Lung (tissue), 12 donors: ENCODE measurements around the gene LTB4R. TPM values are rescaled to one million over a fixed set of nuclear protein-coding genes. Genes with fewer than 3 reads are reported as not detected.

Source experiments
- ATAC-seq: fragments of 200-7000 bp; cut with Tn5 transposase; one replicate; pipeline ENCODE4 v1.9.1; 2020; ENCODE audit warnings: moderate number of reproducible peaks; ENCODE audit not compliant: insufficient read depth, low FRiP score
- DNase-seq, 3 donors: peaks; one replicate each; pipeline ENCODE4 v3.0.0-alpha.2; 2013 to 2017
- H3K27ac ChIP-seq, 2 donors: one replicate each; pipeline ENCODE4 v1.5.1; 2013; ENCODE audit warnings: mild to moderate bottlenecking in 2 of 2, moderate library complexity in 2 of 2, control low read depth in 1 of 2, inconsistent platforms in 1 of 2, low read depth in 1 of 2, low read length in 1 of 2
- H3K27me3 ChIP-seq, 3 donors: one replicate each; pipeline ENCODE4 v1.5.1; 2013; ENCODE audit warnings: low read length in 2 of 3; ENCODE audit not compliant: control insufficient read depth in 3 of 3, insufficient read depth in 3 of 3
- H3K36me3 ChIP-seq, 4 donors: one replicate each; pipeline ENCODE4 v1.5.1; 2013; ENCODE audit warnings: low read length in 4 of 4, mild to moderate bottlenecking in 1 of 4, moderate library complexity in 1 of 4; ENCODE audit not compliant: control insufficient read depth in 4 of 4, insufficient read depth in 4 of 4
- H3K4me1 ChIP-seq, 5 donors: one replicate each; pipeline ENCODE4 v1.5.1; 2013; ENCODE audit warnings: low read length in 5 of 5, mild to moderate bottlenecking in 2 of 5, moderate library complexity in 1 of 5; ENCODE audit not compliant: control insufficient read depth in 5 of 5, insufficient read depth in 5 of 5
- H3K4me3 ChIP-seq: one replicate; pipeline ENCODE4 v1.5.1; 2013; ENCODE audit warnings: mild to moderate bottlenecking, control low read depth, moderate library complexity
- H3K9ac ChIP-seq, 2 donors: one replicate each; pipeline ENCODE4 v1.5.1; 2013; ENCODE audit warnings: low read length in 2 of 2, control low read depth in 1 of 2; ENCODE audit not compliant: insufficient read depth in 1 of 2
- H3K9me3 ChIP-seq, 4 donors: one replicate each; pipeline ENCODE4 v1.5.1; 2013; ENCODE audit warnings: low read length in 3 of 4, mild to moderate bottlenecking in 1 of 4, moderate library complexity in 1 of 4; ENCODE audit not compliant: control insufficient read depth in 4 of 4, insufficient read depth in 3 of 4
- CTCF ChIP-seq: IDR thresholded peaks from 2 replicates; pipeline ENCODE4 v1.5.1; 2012; ENCODE audit warnings: mild to moderate bottlenecking; ENCODE audit errors: control extremely low read depth, extremely low read depth
- WGBS, 2 donors: extraction: QIAGEN DNeasy Blood & Tissue Kit; methylation state at CpG; one replicate each; pipeline ENCODE4 v1.1.7; 2013; 5-methylcytosine and 5-hydroxymethylcytosine counted together
- polyA plus RNA-seq, 2 donors: library from polyadenylated mRNA; stranded (reverse); fragments of 200-250 nt; gene quantifications; one replicate each; pipeline ENCODE4 v1.2.1, GENCODE V29; 2013
- total RNA-seq, 2 donors: library from RNA; depleted of rRNA in 1 of 2; stranded (reverse); fragments of >200 nt in 1 of 2; gene quantifications; one replicate each; pipeline ENCODE4 v1.2.1, GENCODE V29; 2014 to 2021
- donor health status: control.
- donor health status: control.
- donor health status: Bipolar disorder and iron deficiency.
- donor health status: healthy.
- donor health status: DM: yes; HTN: yes; CAD: no.

The LTB4R gene
- total and polyA plus RNA-seq, 4 donors, result 4.4 to 47.0 (median 11.0) TPM

- Histone ChIP-seq H3K4me1 (peaks cover 2 to 19% (median 13%) of the 10 kb centered on the region in 5 donors), H3K27me3 (no peaks in the 10 kb centered on the region), H3K27ac (peak overlapping the region in 1 of 2 donors; percentile 57), H3K36me3 (peaks cover 0 to 21% (median 16%) of the 10 kb centered on the region in 4 donors), H3K4me3 (no peak overlapping the region), H3K9ac (no peak overlapping the region), H3K9me3 (no peaks in the 10 kb centered on the region)
- WGBS, 2 donors, result 68 to 76% methylated on average over 12 of the region's 12 CpGs
- peak; percentile 67 for TF ChIP-seq CTCF
- DNase-seq, result peak; percentile 67 to 77 (median 71)
- ATAC-seq, result peak; percentile 56
Observed at GRCh38 chr14:24296341-24297157, 14.8 kb upstream of the LTB4R start.

GRCh38 chr14:24297190-24297964 is 13.9 kb upstream of the LTB4R start:
- Histone ChIP-seq H3K4me3 (no peak overlapping the region), H3K27me3 (no peaks in the 10 kb centered on the region), H3K27ac (peak overlapping the region in 1 of 2 donors; percentile 28), H3K4me1 (peaks cover 2 to 19% (median 13%) of the 10 kb centered on the region in 5 donors), H3K9ac (no peak overlapping the region), H3K36me3 (peaks cover 0 to 22% (median 16%) of the 10 kb centered on the region in 4 donors), H3K9me3 (no peaks in the 10 kb centered on the region)
- ATAC-seq (no peak), DNase-seq (no peak)
- peak; percentile 7 for TF ChIP-seq CTCF
- WGBS, 2 donors, result 46 to 49% methylated on average over 5 of the region's 5 CpGs

- ATAC-seq, result peak; percentile 2
Observed at GRCh38 chr14:24298892-24299254, 12.4 kb upstream of the LTB4R start.

More at GRCh38 chr14:24298892-24299254, 12.4 kb upstream of the LTB4R start:
- no peaks in the 10 kb centered on the region for H3K27me3 ChIP-seq
- peaks cover 1 to 34% (median 26%) of the 10 kb centered on the region in 4 donors for H3K36me3 ChIP-seq
- H3K9me3 ChIP-seq, result no peaks in the 10 kb centered on the region
- H3K4me3 ChIP-seq, result peak overlapping the region; percentile 80
- peaks cover 2 to 19% (median 13%) of the 10 kb centered on the region in 5 donors for H3K4me1 ChIP-seq
- H3K27ac ChIP-seq, result peak overlapping the region; percentile 37 to 88
- WGBS, 2 donors, result 41% methylated on average over 7 of the region's 7 CpGs
- DNase-seq, result no peak
- no peak for TF ChIP-seq CTCF
- peak overlapping the region; percentile 79 to 93 for H3K9ac ChIP-seq
